EL (cell line): ENCODE data around the gene EEF2.

Experiments
- DNase-seq: peaks from one replicate; pipeline ENCODE4 v3.0.0-alpha.2; 2016

The EEF2 gene

GRCh38 chr19:3983936-3984583 lies 1.2 kb downstream of the EEF2 start:
- no peak for DNase-seq

- no peak for DNase-seq
These were observed 1.7 kb downstream of the EEF2 start for GRCh38 chr19:3983542-3983914.

- peak; percentile 78 for DNase-seq
These were observed 2.3 kb downstream of the EEF2 start for GRCh38 chr19:3982701-3983541.

GRCh38 chr19:3981736-3982681 lies 3.3 kb downstream of the EEF2 start:
- DNase-seq: no peak

- DNase-seq: no peak
These were observed 3.9 kb downstream of the EEF2 start for GRCh38 chr19:3981373-3981735.

GRCh38 chr19:3980353-3981251 lies 4.7 kb downstream of the EEF2 start:
- DNase-seq: no peak

GRCh38 chr19:3979674-3980352 lies 5.5 kb downstream of the EEF2 start:
- DNase-seq: no peak

GRCh38 chr19:3979289-3979673 lies 6.0 kb downstream of the EEF2 start:
- DNase-seq: no peak

- no peak for DNase-seq
These were observed 7.1 kb downstream of the EEF2 start for GRCh38 chr19:3978145-3978544.

- DNase-seq: no peak
These were observed 7.8 kb downstream of the EEF2 start for GRCh38 chr19:3977242-3978143.

GRCh38 chr19:3976495-3977241 lies 8.6 kb downstream of the EEF2 start:
- DNase-seq: no peak

- peak; percentile 36 for DNase-seq
These were observed 9.6 kb downstream of the EEF2 start for GRCh38 chr19:3975637-3976087.

- DNase-seq: no peak
These were observed 10.1 kb downstream of the EEF2 start for GRCh38 chr19:3975144-3975543.

GRCh38 chr19:3970808-3971598 lies 14.3 kb downstream of the EEF2 start, which contains the start of gene DAPK3:
TSS of gene DAPK3 (minus strand) at chr19:3971099. CDS start at chr19:3969735, 1,364 bp downstream.
- peak; percentile 98 for DNase-seq

GRCh38 chr19:3970313-3970807 lies 14.9 kb downstream of the EEF2 start:
- DNase-seq: no peak

GRCh38 chr19:3969435-3970312 lies 15.6 kb downstream of the EEF2 start:
- DNase-seq: peak; percentile 92
